GM12872 (cell line): Measurements from ENCODE around the gene TWIST2.

Experiments
- TF ChIP-seq, protein P1 (sequence below): IDR thresholded peaks from 3 replicates; pipeline ENCODE4 v1.5.1; 2011; ENCODE audit warnings: low read depth, mild to moderate bottlenecking, low read length, moderate library complexity; ENCODE audit not compliant: insufficient read depth

Gene TWIST2

DNA sequence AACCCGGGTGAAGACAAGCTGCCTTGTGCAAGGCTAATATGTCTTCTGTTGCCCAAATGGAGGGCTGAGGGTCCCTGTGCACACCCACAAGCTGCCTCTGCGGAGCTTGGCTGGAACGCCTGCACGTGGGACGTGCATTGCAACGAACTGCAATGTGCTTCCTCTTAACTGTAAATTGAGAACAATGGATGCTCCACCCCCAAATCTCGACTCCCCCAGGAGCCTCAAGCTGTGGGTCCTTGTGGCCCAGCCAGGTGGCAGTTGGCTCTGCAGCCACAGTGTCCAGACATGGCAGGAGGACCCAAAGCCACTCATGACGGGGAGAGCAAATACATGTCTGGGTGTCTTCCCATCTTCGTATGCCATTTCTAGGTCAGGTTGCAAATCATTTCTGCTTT is 90.1 kb downstream of the TWIST2 start:
- TF ChIP-seq, protein P1, sequence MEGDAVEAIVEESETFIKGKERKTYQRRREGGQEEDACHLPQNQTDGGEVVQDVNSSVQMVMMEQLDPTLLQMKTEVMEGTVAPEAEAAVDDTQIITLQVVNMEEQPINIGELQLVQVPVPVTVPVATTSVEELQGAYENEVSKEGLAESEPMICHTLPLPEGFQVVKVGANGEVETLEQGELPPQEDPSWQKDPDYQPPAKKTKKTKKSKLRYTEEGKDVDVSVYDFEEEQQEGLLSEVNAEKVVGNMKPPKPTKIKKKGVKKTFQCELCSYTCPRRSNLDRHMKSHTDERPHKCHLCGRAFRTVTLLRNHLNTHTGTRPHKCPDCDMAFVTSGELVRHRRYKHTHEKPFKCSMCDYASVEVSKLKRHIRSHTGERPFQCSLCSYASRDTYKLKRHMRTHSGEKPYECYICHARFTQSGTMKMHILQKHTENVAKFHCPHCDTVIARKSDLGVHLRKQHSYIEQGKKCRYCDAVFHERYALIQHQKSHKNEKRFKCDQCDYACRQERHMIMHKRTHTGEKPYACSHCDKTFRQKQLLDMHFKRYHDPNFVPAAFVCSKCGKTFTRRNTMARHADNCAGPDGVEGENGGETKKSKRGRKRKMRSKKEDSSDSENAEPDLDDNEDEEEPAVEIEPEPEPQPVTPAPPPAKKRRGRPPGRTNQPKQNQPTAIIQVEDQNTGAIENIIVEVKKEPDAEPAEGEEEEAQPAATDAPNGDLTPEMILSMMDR: no peak

DNA sequence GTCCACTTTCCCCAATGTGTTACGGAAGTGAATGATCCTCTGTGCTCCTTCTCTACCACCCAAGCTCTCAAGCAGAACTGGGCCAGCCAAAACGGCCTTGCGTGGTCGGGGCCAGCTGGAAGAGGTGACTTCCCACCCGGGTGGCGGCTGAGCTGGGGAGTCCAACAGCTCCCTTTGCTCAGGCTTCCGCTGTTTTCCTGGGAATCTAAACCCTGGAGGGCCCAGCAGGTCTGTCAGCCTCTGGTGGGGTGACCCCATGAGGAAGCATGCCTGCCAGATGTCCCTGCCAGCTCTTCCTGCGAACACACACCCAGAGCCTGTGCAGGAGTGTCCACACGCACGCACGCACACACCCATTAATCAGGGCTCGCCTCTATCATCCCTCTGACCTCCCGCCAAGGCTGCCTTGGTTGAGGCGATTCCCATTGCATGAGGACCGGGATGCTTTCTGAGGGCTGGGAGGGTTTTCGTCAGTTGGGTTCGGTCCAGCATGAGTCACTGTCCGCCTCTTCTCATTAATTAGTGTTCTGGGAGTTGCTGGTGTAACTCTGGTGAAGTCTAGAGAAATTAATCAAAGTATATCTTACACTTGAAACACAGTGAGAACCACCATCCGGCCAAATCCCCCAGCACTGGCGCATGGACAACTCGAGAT is 90.6 kb downstream of the TWIST2 start:
- TF ChIP-seq, protein P1: no peak

DNA sequence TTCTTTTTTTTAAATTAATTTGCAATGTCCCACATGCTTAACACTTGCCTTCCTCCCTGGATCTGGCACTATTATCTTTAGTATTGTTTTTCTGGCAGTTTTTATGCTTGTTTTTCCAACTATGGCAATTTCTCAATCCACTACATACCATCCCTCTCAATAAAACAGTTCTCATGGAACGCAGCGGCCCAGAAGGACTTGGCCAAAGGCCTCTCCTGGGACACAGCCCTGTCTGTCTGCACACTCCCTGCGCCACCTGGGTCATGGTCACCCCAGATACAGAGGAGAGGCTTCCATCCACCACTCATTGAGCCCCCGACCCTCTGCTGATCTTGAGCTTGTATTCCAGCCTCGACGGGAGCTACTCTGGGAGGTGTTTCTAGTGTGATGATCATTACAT is 91.2 kb downstream of the TWIST2 start:
- TF ChIP-seq, protein P1: no peak

DNA sequence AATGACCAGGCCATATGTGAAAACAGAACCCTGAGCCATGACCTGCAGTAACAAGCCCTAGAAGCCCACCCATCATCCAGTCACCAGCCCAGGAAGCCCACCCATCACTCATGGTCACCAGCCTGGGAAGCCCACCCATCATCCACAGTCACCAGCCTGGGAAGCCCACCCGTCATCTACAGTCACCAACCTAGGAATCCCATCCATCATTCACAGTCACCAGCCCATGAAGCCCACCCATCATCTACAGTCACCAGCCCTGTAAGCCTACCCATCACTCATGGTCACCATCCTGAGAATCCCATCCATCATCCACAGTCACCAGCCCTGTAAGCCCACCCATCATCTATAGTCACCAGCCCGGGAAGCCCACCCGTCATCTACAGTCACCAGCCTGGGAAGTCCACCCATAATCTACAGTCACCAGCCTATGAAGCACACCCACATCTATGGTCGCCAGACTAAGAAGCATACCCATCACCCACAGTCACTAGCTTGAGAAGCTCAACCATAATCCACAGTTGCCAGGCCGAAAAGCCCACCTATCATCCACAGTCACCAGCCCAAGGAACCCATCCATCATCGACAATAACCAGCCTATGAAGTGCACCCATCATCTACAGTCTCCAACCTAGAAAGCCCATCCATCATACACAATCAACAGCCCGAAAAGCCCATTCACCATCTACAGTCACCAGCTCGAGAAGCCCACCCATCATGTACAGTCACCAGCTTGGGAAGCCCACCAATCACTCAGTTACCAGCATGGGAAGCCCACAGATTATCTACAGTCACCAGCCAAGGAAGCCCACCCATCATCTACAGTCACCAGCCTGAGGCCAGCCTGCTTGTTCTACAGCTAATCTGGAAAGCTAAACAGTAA is 91.9 kb downstream of the TWIST2 start:
- TF ChIP-seq, protein P1: no peak

DNA sequence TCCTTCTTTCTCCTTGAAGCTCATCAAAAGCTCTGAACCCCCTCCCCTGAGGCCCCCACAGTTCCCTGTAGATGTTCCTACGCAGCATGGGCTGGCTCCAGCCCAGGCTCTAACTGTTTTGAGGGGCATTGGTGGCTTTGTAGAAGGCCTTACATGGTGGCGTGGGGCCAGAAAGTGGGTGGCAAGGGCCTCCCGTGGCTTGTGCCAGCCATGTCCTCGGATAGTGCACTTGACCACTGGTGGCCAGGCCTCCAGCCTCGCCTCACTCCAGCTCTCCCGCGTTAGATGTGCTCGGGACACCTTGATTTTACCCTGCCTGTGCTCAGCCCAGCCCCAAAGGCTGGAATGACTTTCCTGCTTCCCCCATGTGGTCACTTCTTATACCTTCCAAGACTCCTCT is 92.9 kb downstream of the TWIST2 start:
- TF ChIP-seq, protein P1: no peak

DNA sequence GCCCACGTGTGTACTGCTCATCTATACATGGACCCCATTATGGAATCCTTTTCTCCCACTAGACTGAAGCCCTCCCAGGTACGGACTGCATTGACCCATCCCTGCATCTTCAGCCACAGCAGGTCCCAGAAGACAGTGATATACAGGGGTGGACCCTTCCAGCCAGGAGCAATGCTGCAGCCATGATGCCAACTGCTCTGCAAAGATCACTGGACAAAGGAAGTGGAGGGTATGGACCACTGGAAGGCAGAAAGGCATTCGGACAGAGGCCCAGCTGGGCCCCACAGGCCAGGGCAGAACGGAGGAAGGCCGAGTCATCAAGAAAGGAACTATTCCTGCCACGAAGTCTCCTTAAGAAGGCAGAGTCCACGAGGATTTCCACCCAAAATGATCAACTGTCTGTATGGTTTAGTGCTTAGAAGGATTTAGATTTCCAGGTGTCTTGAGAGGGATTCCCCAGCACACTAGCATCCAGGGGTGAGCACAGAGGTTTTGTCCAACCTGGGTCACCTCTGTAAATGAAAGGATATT is 93.4 kb downstream of the TWIST2 start:
- TF ChIP-seq, protein P1: no peak

DNA sequence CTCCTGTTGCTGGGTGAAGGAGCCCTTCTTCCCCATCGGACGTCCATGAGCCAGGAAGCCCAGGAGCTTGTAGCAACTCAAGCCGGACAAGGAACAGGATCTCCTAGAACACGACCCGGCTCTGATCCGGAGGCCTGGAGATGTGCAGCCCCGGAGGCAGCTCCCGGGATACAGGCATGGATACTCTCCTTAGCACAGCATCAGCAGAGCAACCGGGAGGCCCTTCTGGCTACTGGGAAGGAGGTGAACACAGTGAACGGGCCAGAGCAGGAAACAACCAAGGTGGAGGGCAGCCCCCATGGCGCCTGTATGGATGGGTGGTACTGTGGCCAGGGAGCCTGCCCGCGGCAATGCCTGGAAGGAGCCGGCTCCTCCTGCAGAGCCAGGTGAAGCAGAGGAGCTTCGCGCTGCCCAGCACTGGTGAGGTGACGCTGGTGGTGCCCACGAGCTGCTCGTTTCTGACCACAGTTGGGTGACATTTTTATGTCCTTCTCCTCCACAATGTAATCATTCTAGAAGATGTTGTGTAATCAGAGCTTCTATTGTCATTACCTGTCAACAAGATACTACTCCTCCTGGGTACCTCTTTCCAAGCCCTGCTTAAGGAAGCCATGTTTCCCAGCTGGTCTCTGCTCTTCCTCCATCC is 94.3 kb downstream of the TWIST2 start:
- TF ChIP-seq, protein P1: no peak
